ENCODE results near the gene FILIP1L.
"Not testable (repeated sequence)": the region's sequence is repeated elsewhere in the genome, so short reads cannot be mapped to it uniquely, and the experiment has no call there.

The FILIP1L gene

GRCh38 chr3:100057716-100058575 is 56.4 kb downstream of the FILIP1L start:
- H3K4me3 ChIP-seq (ENCODE audit: insufficient read depth, low read length, poor library complexity, severe bottlenecking), result no peak overlapping the region
- no peaks in the 10 kb centered on the region for H3K79me2 ChIP-seq (ENCODE audit: insufficient read depth, low read length)
- no peaks in the 10 kb centered on the region for H3K9me2 ChIP-seq (replicated peaks; ENCODE audit: insufficient read depth, low read length)
- H4K20me1 ChIP-seq (ENCODE audit: low read depth, low read length), result no peaks in the 10 kb centered on the region
- no peak overlapping the region for H3K9ac ChIP-seq (ENCODE audit: low read length)
- no peak overlapping the region for H3K4me2 ChIP-seq (ENCODE audit: low read depth, low read length, poor library complexity, severe bottlenecking)
- H3K27ac ChIP-seq (ENCODE audit: low read depth, low read length), result no peak overlapping the region
- H2AFZ ChIP-seq (ENCODE audit: low read depth, low read length, severe bottlenecking), result no peak overlapping the region
- no peaks in the 10 kb centered on the region for H3K27me3 ChIP-seq (ENCODE audit: low read length)
- H3K9me3 ChIP-seq (ENCODE audit: insufficient read depth, low read length), result no peaks in the 10 kb centered on the region
- no peaks in the 10 kb centered on the region for H3K36me3 ChIP-seq (ENCODE audit: low read length)
- H3F3A ChIP-seq (ENCODE audit: insufficient read depth), result no peaks in the 10 kb centered on the region
- TF ChIP-seq EZH2phosphoT487 (conservative IDR thresholded peaks at IDR 0.05; ENCODE audit: low read length) (no peak), CTCF (IDR thresholded peaks at IDR 0.05; ENCODE audit: insufficient read depth, low read length, poor library complexity, severe bottlenecking) (no peak)

- no peak for TF ChIP-seq CTCF (IDR thresholded peaks at IDR 0.05; ENCODE audit: insufficient read depth, low read length, poor library complexity, severe bottlenecking)
- no peak for TF ChIP-seq EZH2phosphoT487 (conservative IDR thresholded peaks at IDR 0.05; ENCODE audit: low read length)
- no peaks in the 10 kb centered on the region for H3K36me3 ChIP-seq (ENCODE audit: low read length)
- H3K4me3 ChIP-seq (ENCODE audit: insufficient read depth, low read length, poor library complexity, severe bottlenecking), result no peak overlapping the region
- H3K79me2 ChIP-seq (ENCODE audit: insufficient read depth, low read length), result no peaks in the 10 kb centered on the region
- H3K27me3 ChIP-seq (ENCODE audit: low read length), result no peaks in the 10 kb centered on the region
- no peaks in the 10 kb centered on the region for H4K20me1 ChIP-seq (ENCODE audit: low read depth, low read length)
- no peak overlapping the region for H3K9ac ChIP-seq (ENCODE audit: low read length)
- no peaks in the 10 kb centered on the region for H3K9me2 ChIP-seq (replicated peaks; ENCODE audit: insufficient read depth, low read length)
- no peak overlapping the region for H2AFZ ChIP-seq (ENCODE audit: low read depth, low read length, severe bottlenecking)
- H3K9me3 ChIP-seq (ENCODE audit: insufficient read depth, low read length), result no peaks in the 10 kb centered on the region
- H3K4me2 ChIP-seq (ENCODE audit: low read depth, low read length, poor library complexity, severe bottlenecking), result no peak overlapping the region
- H3F3A ChIP-seq (ENCODE audit: insufficient read depth), result no peaks in the 10 kb centered on the region
- H3K27ac ChIP-seq (ENCODE audit: low read depth, low read length), result no peak overlapping the region
These were observed 60.2 kb downstream of the FILIP1L start for GRCh38 chr3:100053951-100054620.

- H2AFZ ChIP-seq (ENCODE audit: low read depth, low read length, severe bottlenecking); H3K4me3 ChIP-seq (ENCODE audit: insufficient read depth, low read length, poor library complexity, severe bottlenecking); H3K36me3 ChIP-seq (ENCODE audit: low read length); H3K27ac ChIP-seq (ENCODE audit: low read depth, low read length); H4K20me1 ChIP-seq (ENCODE audit: low read depth, low read length); H3K9ac ChIP-seq (ENCODE audit: low read length); H3K9me2 ChIP-seq (replicated peaks; ENCODE audit: insufficient read depth, low read length); H3K27me3 ChIP-seq (ENCODE audit: low read length); H3K4me2 ChIP-seq (ENCODE audit: low read depth, low read length, poor library complexity, severe bottlenecking); H3K9me3 ChIP-seq (ENCODE audit: insufficient read depth, low read length); H3K79me2 ChIP-seq (ENCODE audit: insufficient read depth, low read length): not testable (repeated sequence)
- H3F3A ChIP-seq (ENCODE audit: insufficient read depth), result peaks cover 13% of the 10 kb centered on the region
These were observed 62.8 kb downstream of the FILIP1L start for GRCh38 chr3:100051513-100051912.

- H3K9ac ChIP-seq (ENCODE audit: low read length), result no peak overlapping the region
- no peak overlapping the region for H3K27ac ChIP-seq (ENCODE audit: low read depth, low read length)
These were observed 66.1 kb downstream of the FILIP1L start for GRCh38 chr3:100048248-100048647.

More at GRCh38 chr3:100048248-100048647, 66.1 kb downstream of the FILIP1L start:
- no peak overlapping the region for H3K4me3 ChIP-seq (ENCODE audit: insufficient read depth, low read length, poor library complexity, severe bottlenecking)
- H2AFZ ChIP-seq (ENCODE audit: low read depth, low read length, severe bottlenecking), result no peak overlapping the region
- no peak for TF ChIP-seq CTCF (IDR thresholded peaks at IDR 0.05; ENCODE audit: insufficient read depth, low read length, poor library complexity, severe bottlenecking)
- no peak for TF ChIP-seq EZH2phosphoT487 (conservative IDR thresholded peaks at IDR 0.05; ENCODE audit: low read length)
- peaks cover 21% of the 10 kb centered on the region for H3F3A ChIP-seq (ENCODE audit: insufficient read depth)
- H3K4me2 ChIP-seq (ENCODE audit: low read depth, low read length, poor library complexity, severe bottlenecking), result peak overlapping the region; percentile 51
- H3K9me3 ChIP-seq (ENCODE audit: insufficient read depth, low read length), result no peaks in the 10 kb centered on the region
- no peaks in the 10 kb centered on the region for H3K79me2 ChIP-seq (ENCODE audit: insufficient read depth, low read length)
- 0 out of 2 replicates have a peak, but pooled peaks cover 13% of the 10 kb centered on the region for H4K20me1 ChIP-seq (ENCODE audit: low read depth, low read length)
- H3K27me3 ChIP-seq (ENCODE audit: low read length), result no peaks in the 10 kb centered on the region
- no peaks in the 10 kb centered on the region for H3K9me2 ChIP-seq (replicated peaks; ENCODE audit: insufficient read depth, low read length)
- no peaks in the 10 kb centered on the region for H3K36me3 ChIP-seq (ENCODE audit: low read length)
